Naive thymus-derived CD4-positive, alpha-beta T cell (primary cell): ENCODE data around the gene PDE4D. TPM values are rescaled to one million over a fixed set of nuclear protein-coding genes. Genes with fewer than 3 reads are reported as not detected.

Experiments used
- ATAC-seq: fragments of 150-1000 bp; cut with Tn5 transposase; 2 replicates; pipeline ENCODE4 v1.10.0; 2021; ENCODE audit warnings: mild to moderate bottlenecking, moderate library complexity
- CTCF ChIA-PET: fragments of 350-600 bp; sonication (Branson Sonifier 250); formaldehyde crosslinking; loops from one replicate; lab custom pipeline; 2021; ENCODE audit warnings: antibody characterized with exemption; lab: Charles Lee
- POLR2A ChIA-PET: fragments of 350-600 bp; sonication (Branson Sonifier 250); formaldehyde crosslinking; loops from one replicate; lab custom pipeline; 2021; ENCODE audit warnings: antibody characterized with exemption, inconsistent platforms; lab: Charles Lee
- DNase-seq, 9 donors: peaks; one replicate each; pipeline versions ENCODE4 v3.0.0 to v3.0.0-alpha.2; 2020 to 2022; ENCODE audit warnings: mixed read lengths in 1 of 9
- H3K27ac ChIP-seq: one replicate; pipeline ENCODE4 v1.7.0; 2013; ENCODE audit warnings: mild to moderate bottlenecking, low read depth, low read length, moderate library complexity
- H3K27me3 ChIP-seq, 2 donors: one replicate each; pipeline ENCODE4 v1.7.0; 2013; ENCODE audit warnings: low read length in 2 of 2, mild to moderate bottlenecking in 2 of 2, moderate library complexity in 2 of 2; ENCODE audit not compliant: control insufficient read depth in 2 of 2, insufficient read depth in 2 of 2
- H3K36me3 ChIP-seq, 3 experiments: 1 replicate in 2 of 3; 2 replicates in 1 of 3; pipeline ENCODE4 v1.7.0; 2013; ENCODE audit warnings: low read length in 3 of 3, mild to moderate bottlenecking in 3 of 3, moderate library complexity in 1 of 3; ENCODE audit not compliant: insufficient read depth in 3 of 3, control insufficient read depth in 2 of 3
- H3K4me1 ChIP-seq, 2 donors: one replicate each; pipeline ENCODE4 v1.7.0; 2013; ENCODE audit warnings: low read length in 2 of 2, mild to moderate bottlenecking in 2 of 2, moderate library complexity in 1 of 2; ENCODE audit not compliant: control insufficient read depth in 2 of 2, insufficient read depth in 2 of 2
- H3K4me3 ChIP-seq: 2 replicates; pipeline ENCODE4 v1.7.0; 2013; ENCODE audit warnings: mild to moderate bottlenecking, low read length
- H3K9me3 ChIP-seq, 3 experiments: 1 replicate in 2 of 3; 2 replicates in 1 of 3; pipeline ENCODE4 v1.7.0; 2013; ENCODE audit warnings: low read length in 3 of 3; ENCODE audit not compliant: control insufficient read depth in 2 of 3
- H3K27ac Mint-ChIP-seq, 9 donors: one replicate each; pipeline ENCODE4 v1.8.0; 2020 to 2022; ENCODE audit warnings: mixed read lengths in 9 of 9, mild to moderate bottlenecking in 8 of 9, moderate library complexity in 5 of 9, inconsistent platforms in 2 of 9
- H3K27me3 Mint-ChIP-seq, 5 donors: one replicate each; pipeline ENCODE4 v1.8.0; 2021 to 2022; ENCODE audit warnings: mixed read lengths in 5 of 5, mild to moderate bottlenecking in 1 of 5
- H3K36me3 Mint-ChIP-seq, 5 donors: one replicate each; pipeline ENCODE4 v1.8.0; 2020 to 2022; ENCODE audit warnings: mixed read lengths in 5 of 5, mild to moderate bottlenecking in 3 of 5, inconsistent platforms in 1 of 5
- H3K4me1 Mint-ChIP-seq, 7 donors: one replicate each; pipeline ENCODE4 v1.8.0; 2020 to 2022; ENCODE audit warnings: mixed read lengths in 7 of 7, mild to moderate bottlenecking in 3 of 7, inconsistent platforms in 1 of 7
- H3K4me3 Mint-ChIP-seq, 10 donors: one replicate each; pipeline ENCODE4 v1.8.0; 2020 to 2022; ENCODE audit warnings: mild to moderate bottlenecking in 10 of 10, mixed read lengths in 10 of 10, moderate library complexity in 6 of 10, inconsistent platforms in 2 of 10
- H3K9me3 Mint-ChIP-seq, 11 donors: one replicate each; pipeline ENCODE4 v1.8.0; 2020 to 2022; ENCODE audit warnings: mixed read lengths in 11 of 11, mild to moderate bottlenecking in 4 of 11, inconsistent platforms in 1 of 11, moderate library complexity in 1 of 11
- intact Hi-C, 2 donors: fragments of 100-400 bp; cut with micrococcal nuclease; formaldehyde crosslinking; loops; one replicate each; pipeline ENCODE4 v1.15.1; 2023
- polyA plus RNA-seq, 2 donors: library from polyadenylated mRNA; unstranded; fragments of 300-500 nt; fragmentation: Illumina TruSeq; gene quantifications; one replicate each; pipeline ENCODE4 v1.2.3, GENCODE V29; 2021
- total RNA-seq, 6 experiments: library from RNA in 5 of 6; stranded (reverse) in 5 of 6; gene quantifications; 1 replicate in 5 of 6; 2 replicates in 1 of 6; pipeline ENCODE4 v1.2.3 and lab custom pipeline; 2021 to 2026

Gene PDE4D
- total and polyA plus RNA-seq, 7 experiments from 2014 or later: 4.9 to 102 (median 38.8) TPM

DNA sequence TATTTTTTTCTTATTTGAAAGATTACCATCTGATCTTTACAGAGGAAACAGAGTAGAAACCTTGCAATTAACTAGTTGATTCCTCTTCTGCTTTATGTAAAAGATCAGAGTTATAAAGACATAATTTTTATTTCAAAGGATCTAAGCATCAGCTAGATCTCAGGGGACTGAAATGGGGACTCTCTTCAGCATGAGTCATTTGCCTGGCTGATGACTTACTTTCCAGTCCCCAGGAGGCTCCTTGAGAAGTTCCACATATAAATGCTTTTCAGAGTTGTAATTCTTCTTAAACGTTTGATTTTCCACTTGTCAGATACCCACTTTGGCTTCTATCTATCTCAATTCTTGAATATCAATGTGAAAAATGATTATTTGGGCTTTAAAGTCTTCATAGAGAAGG lies 921.2 kb downstream of the PDE4D start:
- H3K27me3 Mint-ChIP-seq: no peaks in the 10 kb centered on the region
- peaks cover 0 to 15% (median 0%) of the 10 kb centered on the region in 7 donors for H3K4me1 Mint-ChIP-seq
- Histone ChIP-seq H3K27me3 (no peaks in the 10 kb centered on the region), H3K27ac (no peak overlapping the region), H3K4me1 (no peaks in the 10 kb centered on the region), H3K36me3 (peaks cover 4 to 30% (median 11%) of the 10 kb centered on the region in 3 experiments), H3K9me3 (no peaks in the 10 kb centered on the region), H3K4me3 (no peak overlapping the region)
- peak overlapping the region in 2 of 9 donors; percentile 25 for H3K27ac Mint-ChIP-seq
- intact Hi-C loops: no loop called here
- no peaks in the 10 kb centered on the region for H3K9me3 Mint-ChIP-seq
- DNase-seq (no peak), ATAC-seq (no peak)
- H3K36me3 Mint-ChIP-seq: peaks cover 7 to 37% (median 14%) of the 10 kb centered on the region in 5 donors
- no peak overlapping the region for H3K4me3 Mint-ChIP-seq
- POLR2A ChIA-PET: interaction anchor here (0.6 kb wide), 1 partner anchor 817 kb away, joined by 4 read pairs; no protein-coding TSS in a partner anchor
- CTCF ChIA-PET: no interaction called here

DNA sequence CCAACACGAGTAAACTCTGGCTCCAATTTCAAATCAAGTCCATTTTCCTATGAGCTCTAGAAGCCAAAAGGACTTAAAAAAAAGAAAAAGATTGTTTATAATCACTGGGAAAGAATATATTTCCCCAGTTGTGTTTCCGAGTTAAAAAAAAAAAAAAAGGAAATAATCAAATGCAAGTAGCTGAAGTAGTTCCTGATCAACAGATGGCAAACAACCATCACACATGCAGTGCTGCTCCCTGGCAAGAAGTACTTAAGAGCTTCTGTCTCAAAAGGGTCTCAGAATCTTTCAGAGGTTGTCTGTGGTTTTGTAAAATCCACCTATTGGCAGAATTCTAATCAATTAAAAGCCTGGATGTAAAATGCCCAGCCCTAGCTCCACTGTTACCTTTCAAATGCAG lies 922.8 kb downstream of the PDE4D start:
- Histone ChIP-seq H3K9me3 (no peaks in the 10 kb centered on the region), H3K27me3 (no peaks in the 10 kb centered on the region), H3K4me3 (no peak overlapping the region), H3K36me3 (peaks cover 4 to 15% (median 8%) of the 10 kb centered on the region in 3 experiments), H3K27ac (no peak overlapping the region), H3K4me1 (no peaks in the 10 kb centered on the region)
- POLR2A ChIA-PET: interaction anchor here (0.6 to 0.7 kb wide), 3 partner anchors 11 to 377 kb away, joined by 3 to 5 read pairs (median 3); no protein-coding TSS in a partner anchor
- intact Hi-C loops: no loop called here
- CTCF ChIA-PET: no interaction called here
- H3K4me3 Mint-ChIP-seq: no peak overlapping the region
- no peak for ATAC-seq
- no peaks in the 10 kb centered on the region for H3K27me3 Mint-ChIP-seq
- peaks cover 0 to 15% (median 0%) of the 10 kb centered on the region in 7 donors for H3K4me1 Mint-ChIP-seq
- DNase-seq: no peak
- no peak overlapping the region for H3K27ac Mint-ChIP-seq
- H3K9me3 Mint-ChIP-seq: no peaks in the 10 kb centered on the region
- H3K36me3 Mint-ChIP-seq: peaks cover 7 to 26% (median 10%) of the 10 kb centered on the region in 5 donors

- H3K9me3 Mint-ChIP-seq: no peaks in the 10 kb centered on the region
- peak overlapping the region in 1 of 9 donors; percentile 39 for H3K27ac Mint-ChIP-seq
- no peaks in the 10 kb centered on the region for H3K4me1 ChIP-seq
- H3K27ac ChIP-seq: no peak overlapping the region
- H3K27me3 Mint-ChIP-seq: no peaks in the 10 kb centered on the region
- intact Hi-C loops: no loop called here
- peaks cover 3 to 21% (median 10%) of the 10 kb centered on the region in 5 donors for H3K36me3 Mint-ChIP-seq
- no peaks in the 10 kb centered on the region for H3K27me3 ChIP-seq
- DNase-seq: no peak
- H3K36me3 ChIP-seq: peaks cover 1 to 8% (median 4%) of the 10 kb centered on the region in 3 experiments
- no peak for ATAC-seq
- H3K4me3 Mint-ChIP-seq: no peak overlapping the region
- no peaks in the 10 kb centered on the region for H3K9me3 ChIP-seq
- ChIA-PET POLR2A (no interaction called here), CTCF (no interaction called here)
- H3K4me1 Mint-ChIP-seq: peaks cover 0 to 12% (median 0%) of the 10 kb centered on the region in 7 donors
- no peak overlapping the region for H3K4me3 ChIP-seq
Observed at GRCh38 chr5:58969795-58970194, 923.7 kb downstream of the PDE4D start.

DNA sequence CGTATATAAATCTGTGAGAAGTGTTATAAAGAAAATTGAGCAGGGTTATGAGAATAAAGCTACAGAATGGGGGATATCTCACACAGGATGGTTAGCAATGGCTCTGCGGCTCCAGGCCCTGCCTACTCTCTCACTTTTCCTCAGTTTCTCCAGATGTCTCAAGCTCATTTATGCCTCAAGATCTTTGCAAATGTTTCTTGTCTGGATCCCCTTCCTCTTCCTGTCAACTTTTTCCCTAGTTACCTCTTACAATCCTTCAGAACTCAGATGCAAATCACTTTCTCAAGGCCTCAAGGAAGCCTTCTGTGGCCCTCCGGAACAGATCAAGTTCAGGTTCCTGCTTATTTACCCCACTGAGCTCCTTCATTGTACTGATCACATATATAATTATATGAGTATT lies 924.3 kb downstream of the PDE4D start:
- Mint-ChIP-seq H3K36me3 (peaks cover 0 to 16% (median 6%) of the 10 kb centered on the region in 5 donors), H3K4me3 (no peak overlapping the region), H3K9me3 (no peaks in the 10 kb centered on the region), H3K4me1 (peaks cover 0 to 11% (median 0%) of the 10 kb centered on the region in 7 donors), H3K27ac (peak overlapping the region in 3 of 9 donors; percentile 16 to 52 (median 17)), H3K27me3 (no peaks in the 10 kb centered on the region)
- no peaks in the 10 kb centered on the region for H3K4me1 ChIP-seq
- DNase-seq (no peak), ATAC-seq (no peak)
- H3K27me3 ChIP-seq: no peaks in the 10 kb centered on the region
- H3K36me3 ChIP-seq: peaks cover 0 to 4% (median 3%) of the 10 kb centered on the region in 3 experiments
- H3K27ac ChIP-seq: no peak overlapping the region
- intact Hi-C loops: no loop called here
- no peaks in the 10 kb centered on the region for H3K9me3 ChIP-seq
- CTCF ChIA-PET: interaction anchor here (0.7 kb wide), 1 partner anchor 8 kb away, joined by 3 read pairs; no protein-coding TSS in a partner anchor
- H3K4me3 ChIP-seq: no peak overlapping the region
- POLR2A ChIA-PET: interaction anchor here (0.6 kb wide), 1 partner anchor 16 kb away, joined by 3 read pairs; no protein-coding TSS in a partner anchor

- ChIA-PET POLR2A (no interaction called here), CTCF (no interaction called here)
- H3K36me3 Mint-ChIP-seq: peaks cover 0 to 11% (median 2%) of the 10 kb centered on the region in 5 donors
Observed at GRCh38 chr5:58968350-58968749, 925.2 kb downstream of the PDE4D start.

GRCh38 chr5:58967597-58968281 lies 925.8 kb downstream of the PDE4D start:
- DNase-seq: no peak
- Histone ChIP-seq H3K9me3 (no peaks in the 10 kb centered on the region), H3K27ac (no peak overlapping the region), H3K4me1 (no peaks in the 10 kb centered on the region), H3K36me3 (no peaks in the 10 kb centered on the region), H3K27me3 (no peaks in the 10 kb centered on the region), H3K4me3 (no peak overlapping the region)
- POLR2A ChIA-PET: no interaction called here
- intact Hi-C loops: no loop called here
- no peak for ATAC-seq
- no peak overlapping the region for H3K4me3 Mint-ChIP-seq
- H3K27ac Mint-ChIP-seq: peak overlapping the region in 2 of 9 donors; percentile 15 to 25
- H3K27me3 Mint-ChIP-seq: no peaks in the 10 kb centered on the region
- CTCF ChIA-PET: no interaction called here
- H3K36me3 Mint-ChIP-seq: peaks cover 0 to 6% (median 0%) of the 10 kb centered on the region in 5 donors
- H3K9me3 Mint-ChIP-seq: peaks cover 0 to under 1% (median 0%) of the 10 kb centered on the region in 11 donors
- H3K4me1 Mint-ChIP-seq: peaks cover 0 to 9% (median 0%) of the 10 kb centered on the region in 7 donors

More at GRCh38 chr5:58968350-58968749, 925.2 kb downstream of the PDE4D start:
- Histone ChIP-seq H3K4me3 (no peak overlapping the region), H3K36me3 (peaks cover 0 to 3% (median 0%) of the 10 kb centered on the region in 3 experiments), H3K4me1 (no peaks in the 10 kb centered on the region), H3K27me3 (no peaks in the 10 kb centered on the region), H3K27ac (no peak overlapping the region), H3K9me3 (no peaks in the 10 kb centered on the region)
- Mint-ChIP-seq H3K9me3 (no peaks in the 10 kb centered on the region), H3K27me3 (no peaks in the 10 kb centered on the region), H3K4me1 (peaks cover 0 to 11% (median 0%) of the 10 kb centered on the region in 7 donors), H3K27ac (no peak overlapping the region), H3K4me3 (no peak overlapping the region)
- ATAC-seq: no peak
- intact Hi-C loops: no loop called here
- DNase-seq: no peak
